Measurements from ENCODE around the gene AQP2.

Gene AQP2

DNA sequence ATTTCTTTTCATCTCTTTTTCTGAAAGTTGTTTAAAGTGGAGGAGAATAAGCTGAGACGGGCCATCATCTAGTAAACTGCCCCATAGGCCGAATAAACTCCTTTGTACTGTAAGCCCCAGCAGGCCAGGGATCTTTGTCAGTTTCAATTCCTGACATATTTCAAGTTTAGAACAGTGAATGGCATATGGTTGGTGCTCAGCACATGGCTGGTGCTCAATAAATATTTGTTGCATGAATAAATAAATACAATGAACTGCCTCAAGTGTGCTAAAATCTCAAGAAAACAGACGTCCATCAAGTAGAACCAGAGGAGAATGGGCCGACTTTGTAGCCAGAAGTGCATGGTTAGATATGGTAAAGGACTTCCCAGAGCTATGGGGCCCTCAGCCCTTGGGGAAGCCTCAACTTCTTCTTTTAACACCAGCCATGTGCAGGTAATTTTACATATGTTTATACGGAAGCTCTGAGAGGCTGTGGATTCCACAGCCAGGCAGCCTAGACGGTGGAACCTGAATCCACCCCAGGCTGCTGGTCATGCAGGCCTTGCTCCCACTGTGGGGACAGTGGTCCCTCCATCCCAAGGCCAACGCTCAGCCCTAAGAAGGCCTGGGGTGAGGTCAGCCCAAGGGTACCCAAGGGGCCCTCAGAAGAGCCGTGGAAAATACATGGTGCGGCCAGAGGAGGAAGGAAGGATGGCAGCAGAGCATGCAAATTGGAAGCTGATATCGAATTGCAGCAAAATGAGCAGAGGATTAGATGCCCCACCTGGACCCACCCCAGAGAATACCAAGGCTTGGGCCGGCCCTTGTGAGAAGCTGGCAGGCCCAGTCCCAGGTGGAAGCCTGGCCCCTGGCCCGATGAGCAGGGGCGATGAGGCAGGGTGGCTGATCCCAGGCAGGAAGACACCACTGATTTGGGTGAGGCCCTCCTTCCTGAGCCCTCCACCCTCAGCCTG lies 8.7 kb upstream of the AQP2 start:
- no peak for DNase-seq (ENCODE audit: low read depth in 3 of 3)

DNA sequence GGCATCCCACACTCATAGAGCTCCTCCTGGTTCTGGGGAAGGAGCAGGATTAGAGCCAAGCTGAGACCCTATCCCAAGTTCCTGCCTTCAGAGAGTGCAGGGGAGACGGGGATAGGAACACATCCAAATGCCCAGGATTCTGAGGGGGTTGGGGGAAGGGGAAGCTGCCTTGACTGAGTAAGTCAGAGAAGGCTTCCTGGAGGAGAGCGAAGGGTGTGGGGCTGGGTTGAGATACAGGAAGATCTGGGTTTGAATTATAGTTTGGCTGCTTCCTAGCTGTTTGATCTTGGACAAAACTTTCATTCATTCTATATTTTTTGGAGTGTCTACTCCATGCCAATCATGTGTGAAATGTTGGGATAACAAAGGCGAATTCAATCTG lies 8.0 kb upstream of the AQP2 start:
- no peak for DNase-seq (ENCODE audit: low read depth in 3 of 3)

DNA sequence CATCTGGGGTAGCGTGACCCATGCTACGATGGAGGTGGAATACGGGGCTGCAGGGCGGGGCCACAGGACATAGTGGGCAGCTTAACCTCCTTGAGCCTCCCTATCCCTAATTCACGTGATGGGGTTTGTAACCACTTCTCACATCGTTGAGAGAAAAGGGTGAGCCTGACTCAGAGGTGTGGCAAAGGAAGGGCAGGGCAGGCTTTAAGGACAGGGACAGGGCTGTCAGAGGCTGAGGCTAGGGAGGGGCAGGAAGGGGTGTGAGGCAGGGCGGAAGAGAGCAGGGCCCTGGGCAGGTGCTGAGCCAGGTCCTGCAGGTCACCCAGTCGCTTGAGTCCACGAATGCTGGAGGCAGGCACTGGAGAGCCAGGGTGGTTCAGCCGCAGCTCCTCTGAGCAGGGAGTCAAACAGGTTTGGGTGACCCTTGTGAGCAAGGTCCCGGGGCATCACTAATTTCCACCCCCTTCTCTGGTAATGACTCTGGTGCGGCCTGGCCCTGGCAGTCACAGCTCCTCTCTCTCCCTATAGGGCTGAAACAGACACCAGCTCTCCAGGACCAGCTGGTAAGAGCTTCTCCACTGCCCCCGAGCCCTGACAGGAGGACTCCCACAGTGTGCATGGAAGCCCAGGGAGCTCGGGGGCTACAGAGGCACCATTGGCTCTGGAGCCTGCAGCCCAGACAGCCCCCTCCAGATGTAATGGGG lies 7.5 kb upstream of the AQP2 start:
- no peak for DNase-seq (ENCODE audit: low read depth in 3 of 3)

DNA sequence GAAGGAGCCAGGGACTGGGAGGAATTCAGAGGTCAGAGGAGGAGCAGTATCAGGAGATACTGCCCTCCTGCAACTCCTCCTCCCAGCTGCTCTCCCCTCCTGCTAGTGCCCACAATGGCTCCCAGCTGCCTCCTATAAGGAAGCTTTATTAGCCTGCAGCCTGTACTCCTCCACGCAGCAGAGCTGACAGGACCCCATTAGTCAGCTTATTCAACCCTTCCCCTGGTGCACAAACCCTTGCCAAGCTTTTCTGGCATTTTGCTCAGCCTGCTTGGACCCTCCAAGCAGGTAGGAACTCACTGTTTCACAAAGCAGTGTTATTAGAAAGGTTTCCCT lies 6.9 kb upstream of the AQP2 start:
- DNase-seq (ENCODE audit: low read depth in 3 of 3) = no peak

DNA sequence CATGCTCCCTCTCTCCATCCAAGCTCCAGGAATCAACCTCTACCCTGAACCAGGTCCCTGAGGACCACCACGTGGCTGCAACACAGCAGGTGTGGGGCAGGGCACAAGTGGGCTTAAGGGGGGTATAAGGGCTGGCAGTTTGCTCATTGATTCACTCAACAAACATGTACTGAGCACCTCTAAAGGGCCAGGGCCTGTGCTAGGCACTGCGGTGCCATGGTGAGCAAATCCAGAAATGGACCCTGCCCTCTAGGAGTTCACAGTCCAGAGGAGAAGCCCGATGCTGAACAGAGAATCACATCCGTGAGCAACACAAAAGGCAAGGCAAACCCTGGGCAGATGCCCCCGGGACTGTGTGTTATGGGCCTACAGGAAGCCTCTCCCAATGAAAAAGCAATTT lies 6.5 kb upstream of the AQP2 start:
- DNase-seq (ENCODE audit: low read depth in 3 of 3) = no peak

DNA sequence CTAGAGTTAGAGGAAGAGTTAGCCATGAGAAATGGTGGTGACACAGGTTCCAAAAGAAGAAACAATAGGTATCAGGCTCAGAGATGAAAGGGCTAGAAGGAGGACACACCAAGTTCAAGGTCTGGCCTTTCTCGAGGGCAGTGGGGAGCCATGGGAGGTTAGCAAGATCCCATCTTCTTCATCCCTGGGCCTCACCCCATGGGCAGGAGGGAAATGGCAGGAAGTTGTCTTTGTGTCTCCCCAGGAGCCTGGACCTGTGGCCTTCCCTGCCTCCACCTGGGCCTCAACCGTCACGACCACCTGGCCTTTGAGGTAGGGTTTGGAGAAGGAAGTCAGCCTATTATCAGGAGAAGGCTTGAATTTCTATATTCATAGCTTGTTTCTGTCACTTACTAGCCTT lies 5.8 kb upstream of the AQP2 start:
- DNase-seq (ENCODE audit: low read depth in 3 of 3) = no peak

DNA sequence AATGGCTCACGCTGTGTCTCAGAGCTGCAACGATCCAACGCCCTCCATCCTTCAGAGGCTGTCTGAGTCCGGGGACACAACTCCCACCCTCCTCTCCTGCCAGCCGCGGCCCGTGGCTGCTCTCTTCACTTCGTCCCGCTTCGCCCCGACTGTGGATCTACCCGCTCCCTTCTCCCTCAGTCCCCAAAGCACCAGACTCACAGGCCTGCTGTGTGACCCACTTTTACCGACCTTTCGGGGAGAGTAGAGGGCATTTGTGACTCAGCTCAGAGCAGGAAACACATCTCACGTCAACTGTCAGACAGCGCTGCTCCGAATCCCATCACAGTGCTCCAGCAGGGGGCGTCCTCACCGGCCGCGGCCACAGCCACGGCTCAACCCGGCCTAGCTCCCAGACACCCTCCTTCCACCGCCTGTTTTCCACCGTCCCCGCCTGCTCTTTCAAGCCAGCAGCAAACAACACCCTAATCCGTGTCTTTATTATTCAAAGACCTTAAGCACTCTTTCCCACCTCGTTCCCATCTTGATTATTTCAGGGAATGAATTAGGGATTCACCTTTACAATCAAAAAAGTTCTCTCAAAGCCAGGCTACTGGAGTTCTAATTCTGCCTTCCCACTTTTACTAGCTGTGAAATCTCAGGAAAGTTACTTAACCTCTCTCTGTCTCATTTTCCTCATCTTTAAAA lies 5.0 kb upstream of the AQP2 start:
- peak; percentile 77 to 80 (median 77) for DNase-seq (ENCODE audit: low read depth in 3 of 3)

DNA sequence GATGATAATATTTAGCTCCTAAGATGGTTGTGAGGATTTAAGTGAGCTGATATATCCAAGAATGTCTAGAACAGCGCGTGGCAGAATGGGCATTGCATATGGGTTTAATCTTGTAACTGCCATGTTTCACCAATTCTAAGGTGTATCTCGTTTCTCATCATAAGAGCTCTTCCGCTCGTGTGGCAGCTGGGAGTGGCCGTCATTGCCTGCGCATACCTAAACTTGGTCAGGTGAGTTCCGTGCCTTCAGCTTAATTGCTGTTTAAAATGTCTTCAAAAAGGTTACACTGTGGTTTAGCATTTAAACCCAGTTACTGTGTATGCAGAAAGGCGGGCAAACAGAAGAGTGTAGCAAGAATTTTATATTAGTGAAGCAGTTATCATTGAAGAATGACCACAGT lies 4.5 kb upstream of the AQP2 start:
- no peak for DNase-seq (ENCODE audit: low read depth in 3 of 3)

DNA sequence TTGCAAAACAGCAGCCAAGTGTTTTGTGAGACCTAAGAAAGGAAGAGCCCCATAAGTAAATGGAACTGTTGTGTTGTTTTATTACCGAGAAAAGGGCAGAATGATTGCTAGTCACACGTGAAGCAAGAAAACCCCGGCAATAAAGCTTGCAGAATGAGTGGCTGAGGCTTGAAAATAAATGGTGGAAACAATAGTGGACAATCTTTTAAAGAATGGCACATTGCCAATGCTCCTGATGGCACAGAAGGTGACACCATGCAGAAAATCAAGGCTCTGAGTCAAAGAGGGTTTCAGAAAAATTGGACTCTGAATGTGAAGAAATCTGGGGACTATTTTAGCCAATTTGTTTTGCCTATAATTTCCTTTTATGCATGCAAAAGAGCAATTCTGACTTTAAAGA lies 4.0 kb upstream of the AQP2 start:
- no peak for DNase-seq (ENCODE audit: low read depth in 3 of 3)

DNA sequence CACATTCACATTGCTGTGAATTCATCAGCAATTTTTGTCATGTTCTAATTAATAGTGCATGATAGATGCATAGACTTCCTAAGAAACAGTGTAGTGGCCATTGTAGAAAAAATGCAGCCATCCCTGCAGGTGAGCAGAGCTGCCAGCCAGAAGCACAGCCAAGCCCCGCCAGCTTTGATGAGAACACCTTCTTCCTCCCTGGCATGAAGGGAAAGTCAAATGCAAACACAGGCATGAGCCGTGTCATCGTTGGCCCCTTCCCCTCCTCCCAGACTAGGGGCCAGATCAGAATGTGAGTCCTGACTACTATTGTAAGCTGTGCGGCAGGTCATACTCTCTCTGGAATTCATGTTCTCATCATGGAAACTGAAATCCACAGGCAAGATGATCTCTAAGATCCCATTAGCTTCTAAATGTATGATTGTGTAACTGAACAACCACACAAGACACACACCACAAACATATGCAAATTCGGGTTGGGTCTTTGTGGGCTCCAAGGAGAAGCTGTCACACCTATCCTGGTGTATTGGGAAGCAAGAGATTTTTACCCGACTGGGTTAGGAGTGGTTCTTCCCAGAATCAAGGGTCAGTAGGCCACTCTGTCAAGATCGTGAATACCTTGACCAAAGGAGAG lies 2.8 kb upstream of the AQP2 start:
- DNase-seq (ENCODE audit: low read depth in 3 of 3) = no peak

DNA sequence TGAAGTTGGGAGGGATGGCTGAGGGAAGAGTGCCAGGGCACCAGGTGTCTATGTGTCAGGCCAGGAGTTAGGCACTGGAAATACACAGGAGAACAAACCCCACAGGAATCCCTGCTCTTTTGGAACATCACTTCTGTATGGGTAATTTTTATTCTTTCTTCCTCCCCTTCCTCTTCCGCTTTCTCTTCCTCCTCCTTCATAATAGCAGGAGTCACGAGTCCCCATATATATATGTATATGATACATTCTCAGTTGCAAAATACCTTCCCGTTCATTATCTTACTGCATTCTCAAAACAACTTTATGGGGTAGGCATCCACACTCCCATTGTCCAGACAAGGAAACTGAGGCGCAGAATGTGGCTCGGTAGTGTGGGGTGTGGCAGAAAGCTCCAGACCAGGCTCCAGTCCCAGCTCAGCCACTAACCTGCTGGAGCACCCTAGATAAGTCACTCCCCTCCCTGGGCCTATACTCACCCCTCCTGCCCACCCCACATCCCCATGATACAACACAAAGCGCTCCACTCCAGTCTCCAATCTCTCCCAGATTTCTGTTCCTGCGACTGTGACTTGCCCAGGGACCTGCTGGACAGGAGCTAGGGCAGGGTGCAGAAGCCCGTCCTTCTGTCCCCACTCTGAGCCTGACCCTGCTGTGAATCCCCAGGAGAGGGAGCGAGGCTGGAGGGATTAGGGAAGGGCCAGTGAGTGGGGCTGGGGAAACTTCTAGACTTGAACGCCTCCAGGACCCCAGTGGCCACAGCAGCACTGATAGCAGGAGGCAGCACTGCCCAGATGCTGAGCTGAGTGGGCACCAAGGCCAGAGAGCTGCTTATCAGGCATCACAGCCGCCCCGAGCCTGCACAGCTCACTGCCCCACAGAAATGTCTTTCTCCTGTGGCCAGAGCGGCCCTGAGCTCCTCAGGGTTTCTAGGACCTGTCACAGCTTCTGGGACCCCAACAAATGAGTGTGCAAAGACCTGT lies 1.4 kb upstream of the AQP2 start:
- no peak for DNase-seq (ENCODE audit: low read depth in 3 of 3)

DNA sequence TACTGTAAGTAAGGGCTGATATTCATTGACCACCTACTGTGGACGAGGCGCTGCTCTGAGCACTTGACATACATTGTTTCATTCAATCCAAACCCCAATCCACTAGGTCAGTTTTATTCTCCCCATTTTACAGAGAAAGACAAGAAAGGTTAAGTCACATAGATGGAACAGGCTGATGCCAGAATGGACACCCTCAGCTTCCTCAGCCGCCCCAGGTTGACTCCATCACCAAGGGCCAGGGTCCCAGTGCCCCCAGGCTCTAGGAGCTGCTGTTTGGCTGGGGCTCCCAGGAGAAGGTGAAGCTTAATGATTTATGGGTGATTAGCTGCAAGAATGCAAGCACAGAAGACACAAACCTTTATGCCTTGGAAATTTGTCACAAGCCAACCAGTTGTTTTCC lies 671 bp upstream of the AQP2 start:
- no peak for DNase-seq (ENCODE audit: low read depth in 3 of 3)

DNA sequence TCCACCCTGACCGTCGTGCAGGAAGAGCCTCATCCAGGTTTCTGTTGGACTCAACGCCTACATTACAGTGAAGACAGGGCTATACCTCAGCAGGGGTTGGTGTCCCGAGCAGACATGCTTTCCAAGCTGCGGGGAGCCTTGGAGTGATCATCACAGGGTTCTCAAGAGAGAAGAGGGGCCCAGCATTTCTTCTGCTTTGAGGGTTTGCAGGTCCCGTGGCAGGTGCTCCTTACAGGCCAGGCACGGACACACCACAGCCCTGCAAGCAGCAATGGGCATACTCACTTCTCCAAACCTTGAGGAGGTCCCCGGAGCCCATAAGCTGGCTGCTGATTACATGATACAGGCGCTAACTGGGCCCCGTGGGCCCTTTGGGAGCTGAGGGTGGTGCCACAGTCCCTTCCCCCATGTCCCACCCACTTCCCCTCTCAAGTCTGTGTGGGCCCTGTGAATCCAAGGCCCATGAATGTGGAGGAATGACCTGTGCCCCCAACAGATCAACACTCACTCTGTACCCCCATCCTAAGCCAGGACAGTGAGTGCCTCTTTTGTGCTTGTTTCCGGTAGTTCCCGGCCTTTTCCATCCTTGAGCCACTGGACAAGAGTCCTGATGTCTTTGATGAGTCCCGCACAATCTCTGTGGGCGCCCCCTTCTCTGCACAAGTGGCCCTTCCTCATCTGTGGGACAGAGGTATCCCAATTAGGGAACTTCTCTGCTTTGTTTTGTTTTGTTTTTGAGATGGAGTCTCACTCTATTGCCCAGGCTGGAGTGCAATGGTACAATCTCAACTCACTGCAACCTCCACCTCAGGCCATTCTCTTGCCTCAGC lies 1.1 kb downstream of the AQP2 start:
- DNase-seq (ENCODE audit: low read depth in 3 of 3) = no peak

DNA sequence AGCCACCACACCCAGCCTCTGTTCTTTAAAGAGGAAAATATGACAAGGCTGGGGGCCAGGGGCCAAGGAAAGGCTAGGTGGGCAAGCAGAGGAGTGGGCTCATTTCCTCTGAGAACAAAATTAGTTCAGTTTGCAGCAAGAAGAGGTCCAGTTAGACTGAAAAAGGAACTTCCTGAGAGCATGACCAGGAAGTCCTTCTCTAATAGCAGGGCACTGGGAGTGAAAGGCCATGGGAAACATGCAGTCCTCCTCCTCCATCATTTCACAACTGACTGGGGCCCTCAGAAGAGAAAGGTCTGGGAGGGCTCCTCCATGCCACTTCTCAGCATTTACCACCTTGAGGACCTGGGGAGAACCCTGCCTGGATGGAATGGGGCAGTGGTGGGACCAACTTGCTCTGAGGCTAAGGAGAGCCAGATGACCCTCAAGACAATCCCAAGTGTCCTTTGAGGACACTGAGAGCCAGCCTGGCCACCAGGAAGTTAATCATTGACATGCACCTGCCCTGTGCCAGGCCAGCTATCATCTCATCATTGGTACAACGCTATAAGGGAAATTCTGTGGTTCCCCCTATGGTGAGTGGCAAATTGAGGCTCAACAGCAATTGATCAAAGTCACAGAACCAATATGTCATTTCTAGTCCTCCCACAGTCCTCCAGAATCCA lies 2.0 kb downstream of the AQP2 start:
- no peak for DNase-seq (ENCODE audit: low read depth in 3 of 3)

DNA sequence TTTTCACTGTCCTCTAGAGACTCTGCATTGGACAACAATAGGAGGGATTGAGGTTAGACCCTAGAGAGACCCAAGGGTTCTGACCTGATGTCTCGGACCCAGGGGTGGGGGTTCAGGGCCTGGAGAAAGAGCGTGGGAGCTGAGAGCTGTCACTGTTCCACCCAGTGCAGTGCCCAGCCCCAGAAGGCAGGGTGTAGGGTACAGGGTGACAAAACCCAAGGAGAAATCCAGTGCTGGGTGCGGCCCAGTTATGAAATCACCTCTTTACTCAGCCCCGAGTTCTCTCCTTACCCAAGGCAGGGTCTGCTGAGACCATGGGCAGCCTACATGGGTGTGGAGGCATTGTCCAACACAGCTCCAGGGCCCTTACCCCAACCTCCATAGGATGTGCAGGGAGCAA lies 2.6 kb downstream of the AQP2 start:
- no peak for DNase-seq (ENCODE audit: low read depth in 3 of 3)

DNA sequence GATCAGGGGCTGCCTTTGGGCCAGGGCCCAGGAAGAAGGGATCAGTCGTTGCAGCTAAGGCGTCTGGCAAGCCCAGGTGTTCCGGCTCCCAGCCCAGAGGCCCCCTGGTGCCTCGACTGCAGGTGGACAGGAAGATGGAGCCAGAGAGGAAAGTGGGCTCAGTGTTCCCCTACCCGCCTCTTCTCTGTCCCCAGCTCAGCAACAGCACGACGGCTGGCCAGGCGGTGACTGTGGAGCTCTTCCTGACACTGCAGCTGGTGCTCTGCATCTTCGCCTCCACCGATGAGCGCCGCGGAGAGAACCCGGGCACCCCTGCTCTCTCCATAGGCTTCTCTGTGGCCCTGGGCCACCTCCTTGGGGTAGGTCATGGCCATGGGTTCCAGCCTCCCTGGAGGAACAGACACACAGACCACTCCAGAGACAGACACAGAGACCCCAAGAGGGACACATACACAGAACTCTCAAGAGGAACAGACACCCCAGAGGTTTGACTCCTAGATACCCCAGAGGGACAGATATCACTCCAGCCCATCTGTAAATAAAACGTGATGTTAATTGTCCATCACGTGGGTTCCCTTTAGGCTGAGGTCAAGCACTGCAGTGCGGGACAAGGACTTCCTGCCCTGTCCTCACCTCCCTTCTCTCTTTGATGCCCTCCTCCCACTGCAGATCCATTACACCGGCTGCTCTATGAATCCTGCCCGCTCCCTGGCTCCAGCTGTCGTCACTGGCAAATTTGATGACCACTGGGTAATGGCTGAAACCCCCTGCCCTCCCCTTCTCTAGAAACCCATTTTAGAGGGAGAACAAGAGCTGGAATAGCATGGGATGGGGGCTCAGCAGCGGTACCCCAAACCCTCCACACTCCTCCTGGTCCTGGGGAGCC lies 3.7 kb downstream of the AQP2 start:
- DNase-seq (ENCODE audit: low read depth in 3 of 3) = no peak

DNA sequence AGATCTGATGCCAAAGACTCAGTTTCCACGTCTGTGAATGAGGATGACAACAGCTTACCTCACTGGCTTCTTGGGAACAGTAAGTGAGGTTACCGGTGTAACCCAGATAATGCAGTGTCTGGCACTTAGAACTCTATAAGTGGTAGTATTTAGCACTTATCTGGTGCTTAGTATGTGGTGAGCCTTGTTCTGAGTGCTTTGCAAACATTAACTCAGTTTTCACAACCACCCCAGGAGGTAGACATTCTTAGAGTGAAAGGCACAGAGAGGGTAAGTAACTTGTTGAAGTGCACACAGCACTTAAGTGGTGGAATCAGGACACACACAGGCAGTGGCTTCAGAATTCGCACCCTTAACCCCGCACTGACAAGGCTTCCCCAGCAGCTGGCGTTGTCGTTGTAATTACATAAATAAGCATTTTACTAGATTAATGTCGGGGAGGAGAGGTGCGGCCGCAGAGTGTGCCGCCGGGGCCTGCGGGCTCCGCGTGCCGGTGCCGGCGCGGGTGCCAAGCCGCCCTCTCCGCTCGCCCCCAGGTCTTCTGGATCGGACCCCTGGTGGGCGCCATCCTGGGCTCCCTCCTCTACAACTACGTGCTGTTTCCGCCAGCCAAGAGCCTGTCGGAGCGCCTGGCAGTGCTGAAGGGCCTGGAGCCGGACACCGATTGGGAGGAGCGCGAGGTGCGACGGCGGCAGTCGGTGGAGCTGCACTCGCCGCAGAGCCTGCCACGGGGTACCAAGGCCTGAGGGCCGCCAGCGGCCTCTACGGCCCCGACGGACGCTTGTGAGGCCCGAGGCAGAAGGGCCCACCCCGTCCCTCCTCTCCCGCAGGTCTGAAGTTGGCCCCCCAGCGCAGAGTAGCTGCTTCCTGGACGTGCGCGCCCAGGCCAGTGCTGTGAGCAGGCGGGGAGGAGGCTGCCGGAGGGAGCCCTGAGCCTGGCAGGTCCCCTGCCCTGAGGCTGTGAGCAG lies 4.6 kb downstream of the AQP2 start:
- DNase-seq (ENCODE audit: low read depth in 3 of 3) = no peak

Data from stimulated activated CD4-positive, alpha-beta T cell treated with anti-CD3 and anti-CD28 coated beads, TNF-alpha, amount 100 ng/mL, for 4 hours (primary cell).